Measurements from ENCODE around the gene GMNN. TPM values are rescaled to one million over a fixed set of nuclear protein-coding genes. Genes with fewer than 3 reads are reported as not detected.
"Not testable (repeated sequence)": the region's sequence is repeated elsewhere in the genome, so short reads cannot be mapped to it uniquely, and the experiment has no call there.

Gene GMNN
- total RNA-seq (2021; ENCODE audit: unreplicated experiment) (53.1 TPM), Bru-seq, nascent RNA (percentile 95 among the genes with signal in this experiment), BruChase-seq, experiment 1, labeled RNA remaining after a 2-hour chase (percentile 90 among the genes with signal in this experiment), BruChase-seq, experiment 2, labeled RNA remaining after a 6-hour chase (percentile 87 among the genes with signal in this experiment)
- 24.1 TPM for polyA plus RNA-seq (2012; ENCODE audit: insufficient read length)
- long read RNA-seq, transcript GMNN-202 (7 exons, 1,133 nt), result minor isoform, 23 of 84 reads
- long read RNA-seq, transcript GMNN-201 (7 exons, 1,262 nt), result major isoform, 35 of 84 reads
- long read RNA-seq, partial matches to known transcripts, result 9 of 84 reads
- long read RNA-seq, other reads (novel, unspliced or antisense), result 17 of 84 reads

GRCh38 chr6:24774696-24775519, at the start of gene GMNN:
Gene GMNN, plus strand, starts transcription at chr6:24774937. Its CDS starts 2,310 bp downstream, at chr6:24777247.
- CTCF ChIA-PET, result no interaction called here
- Histone ChIP-seq H3K9me3 (ENCODE audit: control insufficient read depth, insufficient read depth, low read depth, low read length) (no peaks in the 10 kb centered on the region), H3K27ac (ENCODE audit: low read length) (peak within 1 kb of the TSS; percentile 96), H3K36me3 (ENCODE audit: control insufficient read depth, insufficient read depth, low read length) (peaks cover 7% of the 10 kb centered on the region; the same call in 1 of the 2 replicates), H3K4me1 (ENCODE audit: control insufficient read depth, insufficient read depth, low read length) (peaks cover 26% of the 10 kb centered on the region; the same call in 1 of the 2 replicates), H3K4me3 (ENCODE audit: low read depth in 2 of 2, low read length in 2 of 2) (peak within 1 kb of the TSS; percentile 95 to 99), H3K27me3 (ENCODE audit: control insufficient read depth, insufficient read depth, low read length) (no peaks in the 10 kb centered on the region)
- POLR2A ChIA-PET, result no interaction called here
- intact Hi-C loops (cut with micrococcal nuclease; ENCODE audit: unreplicated experiment) (no loop called here), in situ Hi-C loops (cut with HindIII; ENCODE audit: low pct_unique_long_range_greater_than_20kb, low sequenced_read_pairs) (no loop called here)
- BruUV-seq (replicated peaks), result no TSS peak
- peak; percentile 55 for DNase-seq (ENCODE audit: low read depth, low spot score)
- TF ChIP-seq POLR2AphosphoS5 (IDR thresholded peaks at IDR 0.05; ENCODE audit: low read depth, low read length) (peak; percentile 83), CTCF (IDR thresholded peaks at IDR 0.05) (no peak), TCF7L2 (IDR thresholded peaks at IDR 0.05; ENCODE audit: low read depth, low read length) (no peak), REST (IDR thresholded peaks at IDR 0.05; ENCODE audit: insufficient read depth in 1 of 2, low read depth in 2 of 2, low read length in 1 of 2) (no peak), SIN3A (IDR thresholded peaks at IDR 0.05; ENCODE audit: borderline replicate concordance, insufficient read depth, low read depth, low read length) (peak; percentile 37; the same call in 1 of the 2 replicates)
- ATAC-seq, result peak; percentile 97

GRCh38 chr6:24730653-24731052, 44.1 kb upstream of the GMNN start:
- in situ Hi-C loops (cut with HindIII; ENCODE audit: low pct_unique_long_range_greater_than_20kb, low sequenced_read_pairs); CTCF ChIA-PET; H3K4me1 ChIP-seq (ENCODE audit: control insufficient read depth, insufficient read depth, low read length); BruUV-seq (replicated peaks); H3K27me3 ChIP-seq (ENCODE audit: control insufficient read depth, insufficient read depth, low read length); H3K27ac ChIP-seq (ENCODE audit: low read length); POLR2A ChIA-PET; intact Hi-C loops (cut with micrococcal nuclease; ENCODE audit: unreplicated experiment); H3K4me3 ChIP-seq (ENCODE audit: low read depth in 2 of 2, low read length in 2 of 2); ATAC-seq; H3K36me3 ChIP-seq (ENCODE audit: control insufficient read depth, insufficient read depth, low read length); DNase-seq (ENCODE audit: low read depth, low spot score): not testable (repeated sequence)
- peaks cover 11% of the 10 kb centered on the region; the same call in 1 of the 2 replicates for H3K9me3 ChIP-seq (ENCODE audit: control insufficient read depth, insufficient read depth, low read depth, low read length)

GRCh38 chr6:24731456-24732134, 43.1 kb upstream of the GMNN start:
- peaks cover 11% of the 10 kb centered on the region; the same call in 1 of the 2 replicates for H3K9me3 ChIP-seq (ENCODE audit: control insufficient read depth, insufficient read depth, low read depth, low read length)
- ATAC-seq; H3K4me1 ChIP-seq (ENCODE audit: control insufficient read depth, insufficient read depth, low read length); H3K36me3 ChIP-seq (ENCODE audit: control insufficient read depth, insufficient read depth, low read length); intact Hi-C loops (cut with micrococcal nuclease; ENCODE audit: unreplicated experiment); in situ Hi-C loops (cut with HindIII; ENCODE audit: low pct_unique_long_range_greater_than_20kb, low sequenced_read_pairs); CTCF ChIA-PET; POLR2A ChIA-PET; BruUV-seq (replicated peaks); H3K4me3 ChIP-seq (ENCODE audit: low read depth in 2 of 2, low read length in 2 of 2); H3K27ac ChIP-seq (ENCODE audit: low read length); H3K27me3 ChIP-seq (ENCODE audit: control insufficient read depth, insufficient read depth, low read length); DNase-seq (ENCODE audit: low read depth, low spot score): not testable (repeated sequence)

All from Panc1 (cell line).